Kidney epithelial cell (primary cell): ENCODE results near the gene ATXN10. TPM values are rescaled to one million over a fixed set of nuclear protein-coding genes. Genes with fewer than 3 reads are reported as not detected.

Experiments
- DNase-seq: peaks from one replicate; pipeline ENCODE4 v3.0.0-alpha.2; 2010; ENCODE audit warnings: low read depth
- H3K27me3 ChIP-seq: 2 replicates; pipeline ENCODE4 v1.6.0; 2011; ENCODE audit warnings: low read length; ENCODE audit not compliant: control insufficient read depth, insufficient read depth
- H3K36me3 ChIP-seq: 2 replicates; pipeline ENCODE4 v1.5.1; 2011; ENCODE audit warnings: low read length; ENCODE audit not compliant: control insufficient read depth, insufficient read depth
- H3K4me3 ChIP-seq: 2 replicates; pipeline ENCODE4 v1.5.1; 2011; ENCODE audit warnings: low read depth, mild to moderate bottlenecking, control low read depth, low read length
- CTCF ChIP-seq: IDR thresholded peaks from 2 replicates; pipeline ENCODE4 v1.5.1; 2011; ENCODE audit warnings: mild to moderate bottlenecking, moderate library complexity, low read length, control low read depth, inconsistent platforms; ENCODE audit not compliant: insufficient read depth, poor library complexity, severe bottlenecking
- total RNA-seq: library from RNA; depleted of rRNA; stranded (reverse); fragments of >200 nt; gene quantifications from 2 replicates; pipeline ENCODE4 v1.2.3, GENCODE V29; 2015

The ATXN10 gene
- total RNA-seq, 1 donor from 2014 or later: 127 TPM

DNA sequence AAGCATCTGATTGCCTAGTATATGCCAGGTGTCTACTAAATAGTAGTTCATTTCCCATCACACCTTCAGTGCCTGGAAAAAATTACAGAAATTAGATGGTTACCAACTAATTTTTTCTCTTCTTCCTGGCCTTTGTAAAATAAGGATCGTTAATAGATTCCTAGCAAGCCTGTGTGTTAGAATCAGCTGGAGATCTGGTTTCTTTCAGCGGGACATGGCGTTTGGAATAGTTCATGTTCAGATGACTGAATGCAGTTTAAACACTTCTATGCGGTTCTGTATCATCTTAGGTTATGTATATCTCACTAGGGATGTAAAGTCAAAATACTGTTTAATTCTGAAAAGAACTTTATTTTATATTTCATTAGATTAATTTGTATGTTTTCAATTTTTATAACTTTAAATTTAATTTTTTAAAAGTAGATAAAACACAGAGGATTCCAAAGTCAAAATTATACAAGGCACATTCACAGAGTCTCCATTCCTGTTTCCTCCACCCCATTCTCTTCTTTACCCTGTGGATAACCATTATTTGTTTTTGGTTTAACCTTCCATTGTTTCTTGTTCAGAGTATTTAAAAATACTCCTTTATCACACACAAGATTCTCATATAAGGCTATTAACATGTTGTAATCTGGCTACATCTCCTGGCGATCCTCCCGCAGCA, 132.8 kb downstream of the ATXN10 start:
- no peak overlapping the region for H3K4me3 ChIP-seq
- no peak for TF ChIP-seq CTCF
- no peak for DNase-seq
- H3K36me3 ChIP-seq: no peaks in the 10 kb centered on the region
- no peaks in the 10 kb centered on the region for H3K27me3 ChIP-seq

DNA sequence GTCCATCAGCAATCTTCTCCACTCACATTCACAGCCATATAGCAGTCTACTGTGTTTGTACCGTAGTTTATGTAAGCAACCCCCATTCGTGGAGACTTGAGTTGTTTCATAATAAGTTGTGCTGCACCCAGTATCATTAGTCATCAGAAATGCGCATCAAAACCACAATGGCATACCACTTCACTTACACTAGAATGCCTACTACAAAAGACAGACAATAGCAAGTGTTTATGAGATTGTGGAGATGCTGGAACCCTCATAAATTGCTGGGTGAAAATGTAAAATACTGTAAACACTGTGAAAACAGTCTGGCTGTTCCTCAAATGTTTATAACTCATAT, 133.3 kb downstream of the ATXN10 start:
- no peak overlapping the region for H3K4me3 ChIP-seq
- no peaks in the 10 kb centered on the region for H3K27me3 ChIP-seq
- DNase-seq: peak; percentile 91
- no peak for TF ChIP-seq CTCF
- H3K36me3 ChIP-seq: no peaks in the 10 kb centered on the region

DNA sequence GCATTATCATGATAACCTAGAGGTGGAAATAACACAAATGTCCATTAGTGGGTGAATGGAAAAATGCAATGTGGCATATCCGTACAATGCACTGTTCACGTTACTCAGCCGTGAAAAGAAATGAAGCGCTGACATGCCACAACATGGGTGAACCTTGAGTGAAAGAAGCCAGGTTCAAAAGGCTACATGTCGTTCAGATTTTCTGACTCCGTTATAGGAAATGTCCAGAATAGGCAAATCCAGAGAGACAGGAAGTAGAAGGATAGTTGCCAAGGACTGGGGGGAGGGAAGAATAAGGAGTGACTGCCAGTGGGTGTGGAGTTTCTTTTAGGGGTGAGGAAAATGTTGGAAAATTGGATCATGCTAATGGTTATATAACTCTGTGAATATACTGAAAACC, 133.8 kb downstream of the ATXN10 start:
- H3K36me3 ChIP-seq: no peaks in the 10 kb centered on the region
- no peak overlapping the region for H3K4me3 ChIP-seq
- no peaks in the 10 kb centered on the region for H3K27me3 ChIP-seq
- no peak for DNase-seq
- no peak for TF ChIP-seq CTCF

GRCh38 chr22:45807156-45807915, 135.7 kb downstream of the ATXN10 start:
- TF ChIP-seq CTCF: no peak
- no peaks in the 10 kb centered on the region for H3K36me3 ChIP-seq
- H3K4me3 ChIP-seq: no peak overlapping the region
- no peak for DNase-seq
- no peaks in the 10 kb centered on the region for H3K27me3 ChIP-seq

GRCh38 chr22:45812910-45813309, 141.3 kb downstream of the ATXN10 start:
- no peak overlapping the region for H3K4me3 ChIP-seq
- no peaks in the 10 kb centered on the region for H3K36me3 ChIP-seq
- no peak for TF ChIP-seq CTCF
- H3K27me3 ChIP-seq: no peaks in the 10 kb centered on the region
- no peak for DNase-seq
